GM19193 (cell line): ENCODE measurements around the gene KIRREL3.

ENCODE experiments used
- POLR2A ChIP-seq: IDR thresholded peaks from 4 replicates; pipeline ENCODE4 v1.6.1; 2011; ENCODE audit not compliant: insufficient read depth, insufficient read length; ENCODE audit errors: extremely low read depth

KIRREL3 gene

GRCh38 chr11:126658306-126659056 is 342.1 kb downstream of the KIRREL3 start:
- no peak for TF ChIP-seq POLR2A

- TF ChIP-seq POLR2A: no peak
Observed at GRCh38 chr11:126655807-126656128, 344.8 kb downstream of the KIRREL3 start.

DNA sequence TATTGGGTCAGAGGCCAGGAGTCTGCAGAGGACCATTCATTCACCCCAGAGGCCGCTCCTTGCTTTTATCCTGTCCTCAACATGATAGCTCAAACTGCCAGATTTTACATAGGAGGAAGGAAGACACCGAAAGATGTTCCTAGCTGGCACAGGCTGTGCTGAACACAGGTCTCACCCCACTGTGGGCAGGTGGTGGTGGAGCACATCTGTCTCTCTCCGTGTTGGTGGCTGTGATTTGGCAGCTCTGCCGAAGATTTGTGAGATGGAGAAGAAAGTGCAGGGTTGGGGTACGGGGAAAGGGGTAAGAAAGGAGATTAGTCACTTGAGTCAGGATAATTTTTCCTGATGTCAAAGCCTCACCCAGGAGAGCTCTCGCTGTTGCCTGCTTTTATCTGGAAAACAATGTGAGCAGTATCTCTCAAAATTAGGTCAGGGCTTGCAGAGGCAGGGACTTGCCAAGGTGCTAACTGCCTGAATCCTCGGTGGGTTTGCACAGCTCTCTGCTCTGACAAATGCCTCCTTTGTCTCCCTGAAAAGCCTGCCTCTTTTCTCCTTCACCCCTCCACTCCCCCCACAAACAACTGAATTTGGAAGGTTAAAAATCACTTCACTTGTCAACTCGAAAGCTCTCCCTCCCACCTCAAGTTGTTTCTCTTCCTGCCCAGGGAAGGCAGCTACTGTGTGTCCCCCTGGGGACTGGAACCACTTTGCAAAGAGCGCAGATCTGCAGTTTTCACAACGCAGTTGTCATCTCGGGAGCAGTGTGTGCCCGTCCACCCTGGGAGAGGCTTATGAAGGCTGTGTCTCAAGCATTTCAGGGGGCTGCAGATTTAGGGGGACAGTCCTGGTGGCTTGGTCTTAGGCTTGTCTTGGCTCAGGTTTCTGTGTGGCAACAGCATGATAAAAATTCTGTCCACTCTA is 345.4 kb downstream of the KIRREL3 start:
- no peak for TF ChIP-seq POLR2A

- TF ChIP-seq POLR2A: no peak
Observed at GRCh38 chr11:126653040-126653439, 347.5 kb downstream of the KIRREL3 start.

- TF ChIP-seq POLR2A: no peak
Observed at GRCh38 chr11:126647735-126648134, 352.8 kb downstream of the KIRREL3 start.

- no peak for TF ChIP-seq POLR2A
Observed at GRCh38 chr11:126646701-126647557, 353.6 kb downstream of the KIRREL3 start.

- no peak for TF ChIP-seq POLR2A
Observed at GRCh38 chr11:126645186-126645585, 355.4 kb downstream of the KIRREL3 start.

DNA sequence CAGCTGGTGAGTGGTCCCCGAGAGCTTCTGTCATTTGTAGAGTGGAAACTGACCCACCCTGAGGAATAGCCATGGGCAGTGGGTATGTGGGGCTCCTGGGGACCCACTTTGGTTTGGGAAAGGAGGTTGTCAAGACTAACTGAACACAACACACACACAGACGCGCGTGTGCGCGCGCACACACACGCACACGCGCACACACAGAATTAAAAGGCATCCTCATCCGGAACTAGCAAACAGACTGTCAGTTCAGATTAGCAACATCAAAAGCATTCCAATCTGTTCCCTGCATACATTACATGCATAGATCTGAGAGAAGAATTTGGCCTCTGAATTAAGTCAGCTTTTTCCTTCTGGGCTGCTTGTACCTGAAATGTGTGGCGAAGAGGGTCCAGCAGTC is 360.4 kb downstream of the KIRREL3 start:
- TF ChIP-seq POLR2A: no peak

- TF ChIP-seq POLR2A: no peak
Observed at GRCh38 chr11:126639692-126640091, 360.9 kb downstream of the KIRREL3 start.

DNA sequence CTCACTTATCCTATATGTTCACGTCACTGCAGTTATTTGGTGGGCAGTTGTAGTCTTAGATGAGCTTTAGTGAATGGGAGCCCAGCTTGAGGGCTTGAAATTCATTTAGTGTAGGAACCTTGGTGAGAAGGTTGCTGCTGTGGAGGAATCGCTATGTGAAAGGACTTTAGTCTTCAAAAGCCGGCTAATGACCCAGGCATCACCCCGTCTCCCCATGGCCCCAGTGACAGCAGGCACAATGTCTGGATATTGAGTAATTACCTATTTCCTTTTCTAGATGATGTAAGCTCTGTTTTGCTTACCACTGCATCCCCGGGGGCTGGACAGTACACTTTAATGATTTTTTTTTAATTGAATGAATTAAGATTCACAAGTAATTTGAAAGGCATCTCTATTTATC is 361.9 kb downstream of the KIRREL3 start:
- no peak for TF ChIP-seq POLR2A

DNA sequence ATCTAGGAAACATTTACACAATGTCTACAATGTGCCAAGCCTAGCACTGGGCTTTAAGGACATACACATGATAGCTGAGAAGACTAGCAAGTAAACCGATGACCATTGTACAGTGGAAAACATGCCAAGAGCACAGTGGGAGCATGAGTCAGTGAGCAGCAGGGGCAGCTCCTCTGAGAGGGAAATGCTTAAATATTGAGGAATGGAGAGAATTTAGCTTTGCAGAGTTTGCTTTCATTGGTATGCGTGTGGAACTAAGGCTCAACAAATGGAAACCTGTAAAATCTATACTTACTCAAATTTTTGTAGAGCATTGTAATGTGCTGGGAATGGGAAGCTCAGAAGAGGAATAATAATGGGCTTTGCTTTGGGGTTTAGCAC is 362.8 kb downstream of the KIRREL3 start:
- TF ChIP-seq POLR2A: no peak

DNA sequence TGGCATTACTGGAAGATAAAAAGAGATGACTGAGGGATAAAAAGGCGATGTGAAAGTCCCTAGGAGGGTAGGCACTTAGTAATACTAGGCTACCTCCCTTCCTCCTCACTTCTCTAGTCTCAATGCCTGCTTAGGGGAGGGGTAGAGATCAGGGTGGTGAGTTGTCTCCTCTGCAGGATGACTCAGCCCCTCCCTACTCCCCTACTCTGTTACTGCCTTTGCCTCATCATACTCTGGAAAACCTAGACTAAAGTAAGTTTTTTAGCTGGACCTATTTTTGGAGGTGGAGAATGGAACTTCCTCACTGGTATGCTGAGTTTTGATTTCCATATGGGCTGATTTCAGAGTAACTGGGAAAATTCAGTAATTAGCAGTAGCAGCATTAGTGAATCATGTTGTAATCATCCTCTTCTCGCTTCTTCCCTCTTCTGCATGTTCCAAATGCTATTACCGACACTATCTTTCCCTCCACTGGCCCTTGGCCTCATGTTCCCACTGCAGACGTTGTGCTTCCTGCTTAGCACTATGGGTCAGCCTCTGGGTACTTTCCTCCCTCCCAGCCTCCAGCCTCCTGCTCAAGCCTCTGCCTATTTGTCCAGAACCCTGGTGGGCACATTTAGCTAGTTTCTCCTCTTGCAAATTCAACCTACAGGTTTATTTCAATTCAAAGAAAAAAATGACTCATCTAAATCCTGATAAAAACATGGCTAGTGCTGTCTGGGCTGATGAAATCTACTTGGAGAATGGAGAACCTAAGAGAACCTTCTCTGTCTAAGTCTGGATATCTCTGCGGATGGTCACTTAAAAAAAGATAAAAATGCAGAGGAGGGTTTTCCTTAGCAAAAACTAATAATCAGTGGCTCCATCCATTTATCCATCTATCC is 363.4 kb downstream of the KIRREL3 start:
- no peak for TF ChIP-seq POLR2A

DNA sequence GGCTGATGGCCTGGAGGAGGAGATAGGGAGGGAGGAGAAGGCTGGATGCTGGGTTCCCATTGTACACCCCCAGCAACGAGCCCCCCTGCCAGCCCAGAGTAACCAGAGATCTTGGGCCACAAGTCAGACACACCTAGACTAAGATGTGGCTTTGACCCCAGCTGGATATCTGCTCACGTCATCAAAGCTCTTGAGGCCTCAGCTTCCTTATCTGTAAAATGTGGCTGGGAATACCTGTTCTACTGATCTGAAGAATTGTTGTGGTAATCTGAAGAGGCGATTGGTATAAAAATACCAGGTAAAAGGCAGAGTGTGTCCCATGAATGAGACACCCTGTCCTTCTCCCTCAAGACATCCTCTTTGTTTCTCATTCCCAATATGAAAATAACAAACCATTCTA is 365.1 kb downstream of the KIRREL3 start:
- no peak for TF ChIP-seq POLR2A

GRCh38 chr11:126634963-126635362 is 365.6 kb downstream of the KIRREL3 start:
- no peak for TF ChIP-seq POLR2A

DNA sequence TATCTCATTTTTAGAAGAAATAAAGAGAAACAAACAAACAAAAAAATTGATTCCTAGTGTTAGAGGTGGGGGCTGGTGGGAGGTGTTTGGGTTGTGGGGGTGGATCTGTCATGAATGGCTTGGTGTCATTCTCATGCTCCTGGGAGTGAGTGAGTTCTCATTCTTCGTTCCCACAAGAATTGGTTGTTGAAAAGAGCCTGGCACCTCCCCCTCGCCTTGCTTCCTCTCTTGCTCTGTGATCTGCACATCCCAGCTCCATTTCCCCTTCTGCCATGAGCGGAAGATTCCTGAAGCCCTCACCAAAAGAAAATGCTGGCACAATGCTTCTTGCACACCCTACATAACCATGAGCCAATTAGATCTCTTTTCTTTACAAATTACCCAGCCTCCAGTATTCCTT is 367.2 kb downstream of the KIRREL3 start:
- TF ChIP-seq POLR2A: no peak
